AG09319 (cell line): Measurements from ENCODE around the gene GAS5.
"Not testable (repeated sequence)": the region's sequence is repeated elsewhere in the genome, so short reads cannot be mapped to it uniquely, and the experiment has no call there.

ENCODE experiments used
- DNase-seq: peaks from one replicate; pipeline ENCODE4 v3.0.0-alpha.2; 2010; ENCODE audit warnings: low read depth; ENCODE audit errors: extremely low read depth
- TF ChIP-seq, protein P1 (sequence below): IDR thresholded peaks from 2 replicates; pipeline ENCODE4 v1.5.1; 2011; ENCODE audit warnings: low read depth, mild to moderate bottlenecking, inconsistent platforms, low read length, moderate library complexity

GAS5 gene

GRCh38 chr1:173864179-173864867 is 3.5 kb downstream of the GAS5 start:
- TF ChIP-seq, protein P1, sequence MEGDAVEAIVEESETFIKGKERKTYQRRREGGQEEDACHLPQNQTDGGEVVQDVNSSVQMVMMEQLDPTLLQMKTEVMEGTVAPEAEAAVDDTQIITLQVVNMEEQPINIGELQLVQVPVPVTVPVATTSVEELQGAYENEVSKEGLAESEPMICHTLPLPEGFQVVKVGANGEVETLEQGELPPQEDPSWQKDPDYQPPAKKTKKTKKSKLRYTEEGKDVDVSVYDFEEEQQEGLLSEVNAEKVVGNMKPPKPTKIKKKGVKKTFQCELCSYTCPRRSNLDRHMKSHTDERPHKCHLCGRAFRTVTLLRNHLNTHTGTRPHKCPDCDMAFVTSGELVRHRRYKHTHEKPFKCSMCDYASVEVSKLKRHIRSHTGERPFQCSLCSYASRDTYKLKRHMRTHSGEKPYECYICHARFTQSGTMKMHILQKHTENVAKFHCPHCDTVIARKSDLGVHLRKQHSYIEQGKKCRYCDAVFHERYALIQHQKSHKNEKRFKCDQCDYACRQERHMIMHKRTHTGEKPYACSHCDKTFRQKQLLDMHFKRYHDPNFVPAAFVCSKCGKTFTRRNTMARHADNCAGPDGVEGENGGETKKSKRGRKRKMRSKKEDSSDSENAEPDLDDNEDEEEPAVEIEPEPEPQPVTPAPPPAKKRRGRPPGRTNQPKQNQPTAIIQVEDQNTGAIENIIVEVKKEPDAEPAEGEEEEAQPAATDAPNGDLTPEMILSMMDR: no peak
- DNase-seq: no peak

- DNase-seq: no peak
- TF ChIP-seq, protein P1: no peak
These were observed 4.3 kb downstream of the GAS5 start for GRCh38 chr1:173863224-173864161.

DNA sequence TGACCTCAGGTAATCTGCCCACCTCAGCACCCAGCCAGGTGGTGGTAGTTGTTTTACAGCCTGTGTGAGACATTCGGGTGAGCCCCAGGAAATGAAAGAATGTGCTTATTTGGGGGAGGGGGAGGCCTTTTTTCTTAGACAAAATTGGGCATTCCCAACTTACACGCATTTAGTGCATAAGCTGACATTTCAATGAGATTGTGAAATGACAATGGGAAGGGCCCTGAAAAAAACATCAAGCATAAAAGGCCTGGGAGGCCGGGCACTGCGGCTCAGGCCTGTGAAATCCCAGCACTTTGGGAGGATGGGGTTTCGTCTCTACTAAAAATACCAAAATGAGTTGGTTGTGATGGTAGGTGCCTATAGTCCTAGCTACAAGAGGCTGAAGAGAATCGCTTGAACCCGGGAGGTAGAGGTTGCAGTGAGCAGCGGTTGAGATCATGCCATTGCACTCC is 5.0 kb downstream of the GAS5 start:
- DNase-seq: no peak
- TF ChIP-seq, protein P1: no peak

GRCh38 chr1:173862146-173862768 is 5.5 kb downstream of the GAS5 start:
- not testable (repeated sequence) for DNase-seq

DNA sequence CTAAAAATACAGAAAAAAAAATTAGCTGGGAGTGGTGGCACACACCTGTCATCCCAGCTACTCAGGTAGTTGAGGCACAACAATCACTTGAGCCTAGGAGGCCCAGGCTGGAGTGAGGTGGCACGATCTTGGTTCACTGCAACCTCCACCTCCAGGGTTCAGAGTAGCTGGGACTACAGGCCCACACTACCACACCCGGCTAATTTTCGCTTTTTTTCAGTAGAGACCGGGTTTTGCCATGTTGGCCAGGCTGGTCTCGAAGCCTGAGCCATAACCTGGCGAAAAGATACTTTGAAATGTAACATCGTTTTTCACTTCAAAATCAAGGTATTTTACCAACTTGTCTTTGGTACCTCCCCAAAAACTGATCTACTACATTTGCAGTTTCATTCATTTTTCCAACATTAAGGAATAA is 6.1 kb downstream of the GAS5 start:
- no peak for DNase-seq
- TF ChIP-seq, protein P1: no peak

GRCh38 chr1:173860065-173860464 is 7.7 kb downstream of the GAS5 start:
- TF ChIP-seq, protein P1: no peak
- DNase-seq: no peak

GRCh38 chr1:173859547-173859946 is 8.2 kb downstream of the GAS5 start:
- not testable (repeated sequence) for DNase-seq

- TF ChIP-seq, protein P1: no peak
- DNase-seq: no peak
These were observed 10.3 kb downstream of the GAS5 start for GRCh38 chr1:173857363-173857917.
